Sigmoid colon (tissue), 4 donors: ENCODE data around the gene NBEAL1.

Experiments
- EP300 ChIP-seq, 4 donors: sonication (generic); formaldehyde crosslinking; IDR thresholded peaks; one replicate each; pipeline ENCODE4 v1.6.1; 2017; ENCODE audit warnings: antibody characterized with exemption in 4 of 4
- POLR2A ChIP-seq, 2 donors: fragments of 450-650 bp; IDR thresholded peaks; one replicate each; pipeline ENCODE4 v1.6.1; 2016; ENCODE audit warnings: antibody characterized with exemption in 2 of 2, mild to moderate bottlenecking in 2 of 2, moderate library complexity in 2 of 2
- POLR2AphosphoS5 ChIP-seq, 4 donors: sonication (generic); formaldehyde crosslinking; IDR thresholded peaks; one replicate each; pipeline ENCODE4 v1.6.1; 2017; ENCODE audit warnings: antibody characterized with exemption in 4 of 4
- TF ChIP-seq, protein P1 (sequence below), 4 experiments: fragments of 450-650 bp in 3 of 4; fragments of 200-600 bp in 1 of 4; IDR thresholded peaks; one replicate each; pipeline ENCODE4 v1.5.1; 2016 to 2019; ENCODE audit warnings: antibody characterized with exemption in 4 of 4, mild to moderate bottlenecking in 3 of 4, moderate library complexity in 2 of 4

DNA sequence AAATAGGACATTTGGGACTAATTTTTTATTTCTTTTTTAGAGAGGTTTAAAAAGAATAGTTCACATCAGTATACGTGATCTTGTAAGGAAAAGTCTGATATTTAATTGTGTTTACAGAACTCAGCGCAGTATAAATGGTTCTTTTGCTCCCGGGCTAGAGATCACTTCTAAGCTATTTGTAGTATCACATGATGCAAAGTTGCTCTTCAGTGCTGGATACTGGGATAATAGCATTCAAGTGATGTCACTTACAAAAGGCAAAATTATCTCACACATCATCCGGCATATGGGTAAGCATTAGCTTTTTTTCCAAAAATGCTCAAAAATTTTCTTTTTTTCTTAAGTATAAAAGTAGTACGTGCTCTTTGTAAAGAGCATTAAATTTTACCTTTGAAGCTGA is 186.8 kb downstream of the NBEAL1 start:
- TF ChIP-seq, protein P1, sequence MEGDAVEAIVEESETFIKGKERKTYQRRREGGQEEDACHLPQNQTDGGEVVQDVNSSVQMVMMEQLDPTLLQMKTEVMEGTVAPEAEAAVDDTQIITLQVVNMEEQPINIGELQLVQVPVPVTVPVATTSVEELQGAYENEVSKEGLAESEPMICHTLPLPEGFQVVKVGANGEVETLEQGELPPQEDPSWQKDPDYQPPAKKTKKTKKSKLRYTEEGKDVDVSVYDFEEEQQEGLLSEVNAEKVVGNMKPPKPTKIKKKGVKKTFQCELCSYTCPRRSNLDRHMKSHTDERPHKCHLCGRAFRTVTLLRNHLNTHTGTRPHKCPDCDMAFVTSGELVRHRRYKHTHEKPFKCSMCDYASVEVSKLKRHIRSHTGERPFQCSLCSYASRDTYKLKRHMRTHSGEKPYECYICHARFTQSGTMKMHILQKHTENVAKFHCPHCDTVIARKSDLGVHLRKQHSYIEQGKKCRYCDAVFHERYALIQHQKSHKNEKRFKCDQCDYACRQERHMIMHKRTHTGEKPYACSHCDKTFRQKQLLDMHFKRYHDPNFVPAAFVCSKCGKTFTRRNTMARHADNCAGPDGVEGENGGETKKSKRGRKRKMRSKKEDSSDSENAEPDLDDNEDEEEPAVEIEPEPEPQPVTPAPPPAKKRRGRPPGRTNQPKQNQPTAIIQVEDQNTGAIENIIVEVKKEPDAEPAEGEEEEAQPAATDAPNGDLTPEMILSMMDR (IDR thresholded peaks at IDR 0.05), result no peak
- TF ChIP-seq EP300 (IDR thresholded peaks at IDR 0.05) (no peak), POLR2AphosphoS5 (IDR thresholded peaks at IDR 0.05) (no peak), POLR2A (IDR thresholded peaks at IDR 0.05) (no peak)
